Mononuclear cell (primary cell): ENCODE data around the gene OBP2A. TPM values are rescaled to one million over a fixed set of nuclear protein-coding genes. Genes with fewer than 3 reads are reported as not detected.

Experiments
- total RNA-seq: library from RNA; depleted of rRNA; stranded (reverse); fragments of >200 nt; gene quantifications from one replicate; pipeline ENCODE4 v1.2.3, GENCODE V29; 2012

The OBP2A gene
- total RNA-seq, 1 donor: not detected

Other genes starting within 250 kb of the OBP2A start
- 1.5 TPM for gene PPP1R26, start 66.3 kb upstream of the OBP2A start, total RNA-seq
- gene MRPS2, start 45.4 kb upstream of the OBP2A start, total RNA-seq: 12.5 TPM
- gene LCN1, start 24.7 kb upstream of the OBP2A start, total RNA-seq: not detected
- gene PAEP, start 15.6 kb downstream of the OBP2A start, total RNA-seq: not detected
- gene GLT6D1, start 93.4 kb downstream of the OBP2A start, total RNA-seq: not detected
- gene LCN9, start 117.2 kb downstream of the OBP2A start, total RNA-seq: not detected
- not detected for gene SOHLH1, start 153.4 kb downstream of the OBP2A start, total RNA-seq
- gene KCNT1, start 156.1 kb downstream of the OBP2A start, total RNA-seq: 0.10 TPM